Measurements from ENCODE around the gene GARIN5B. TPM values are rescaled to one million over a fixed set of nuclear protein-coding genes. Genes with fewer than 3 reads are reported as not detected.
A peak's percentile ranks its signal among the peaks of the same experiment; 100 is the strongest.

Gene GARIN5B
- total and polyA plus RNA-seq, 2 of the 13 experiments (the other 11 are each of a cell fraction or from before 2014, with no cell fraction given): not detected

DNA sequence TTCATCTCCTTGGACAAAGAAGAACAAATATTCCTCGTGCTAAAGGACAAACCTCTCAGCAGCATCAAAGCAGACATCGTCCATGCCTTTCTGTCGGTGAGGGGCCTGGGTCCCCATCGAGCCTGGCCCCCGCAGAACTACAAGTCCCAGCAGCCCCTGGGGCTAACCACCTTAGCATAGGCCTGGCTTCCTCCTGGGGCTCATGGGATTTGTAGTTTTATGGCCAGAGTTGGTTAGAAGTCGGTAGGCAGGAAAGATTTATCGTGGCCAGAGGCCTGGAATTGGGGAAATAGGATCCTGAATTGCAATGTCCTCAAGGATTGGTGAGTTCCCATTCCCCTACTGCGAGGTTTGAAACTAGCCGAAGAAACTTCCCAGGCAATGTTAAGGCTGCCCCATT is 57.6 kb downstream of the GARIN5B start:
- H3K27me3 ChIP-seq (ENCODE audit: control insufficient read depth in 1 of 2, insufficient read depth in 2 of 2, low read length in 2 of 2): peaks cover 0 to 11% of the 10 kb centered on the region in 2 experiments; a peak in 2 of 5 replicates
- H3K79me2 ChIP-seq (ENCODE audit: insufficient read depth, low read length): no peaks in the 10 kb centered on the region
- no peak overlapping the region for H3K4me2 ChIP-seq (ENCODE audit: low read depth, low read length)
- H3K4me1 ChIP-seq (ENCODE audit: insufficient read depth, low read length): peaks cover 28% of the 10 kb centered on the region
- no TSS peak for BruUV-seq (replicated peaks)
- H3K9me3 ChIP-seq (ENCODE audit: low read length): no peaks in the 10 kb centered on the region
- H2AFZ ChIP-seq (ENCODE audit: low read length): no peak overlapping the region
- no peak overlapping the region for H3K27ac ChIP-seq (ENCODE audit: extremely low read length, insufficient read depth, low read length)
- ChIA-PET POLR2A (no interaction called here), CTCF (ENCODE audit: low intra/inter-chr PET ratio, low total read pairs) (no interaction called here)
- intact Hi-C loops (cut with micrococcal nuclease; ENCODE audit: unreplicated experiment): no loop called here
- no peak overlapping the region for H3K4me3 ChIP-seq (replicated peaks in 1 of 3; ENCODE audit: insufficient read depth in 1 of 3, low read depth in 2 of 3, low read length in 3 of 3)
- DNase-seq (ENCODE audit: low spot score) (no peak), FAIRE-seq (no peak), ATAC-seq (peak; percentile 51)
- no peaks in the 10 kb centered on the region for H3K36me3 ChIP-seq (replicated peaks in 1 of 2; ENCODE audit: control insufficient read depth in 1 of 2, insufficient read depth in 2 of 2, low read length in 2 of 2)
- 51% methylated on average over 9 of the region's 9 CpGs for WGBS (ENCODE audit: low lambda C conversion rate)
- no peaks in the 10 kb centered on the region for H4K20me1 ChIP-seq (ENCODE audit: insufficient read depth, low read length)
- no peak overlapping the region for H3K9ac ChIP-seq (ENCODE audit: insufficient read depth, low read depth, low read length)
- in situ Hi-C loops (cut with HindIII; ENCODE audit: extremely low pct_ligation_motif_present, low pct_unique_long_range_greater_than_20kb): no loop called here
- TF ChIP-seq ZEB1 (IDR thresholded peaks at IDR 0.05; ENCODE audit: insufficient replicate concordance, low read depth): no peak
- TF ChIP-seq HMG20B (CRISPR knock-in tag; conservative IDR thresholded peaks at IDR 0.05): no peak
- no peak for TF ChIP-seq HDAC6 (IDR thresholded peaks at IDR 0.05; ENCODE audit: low read depth, low read length)
- TF ChIP-seq, protein P1, sequence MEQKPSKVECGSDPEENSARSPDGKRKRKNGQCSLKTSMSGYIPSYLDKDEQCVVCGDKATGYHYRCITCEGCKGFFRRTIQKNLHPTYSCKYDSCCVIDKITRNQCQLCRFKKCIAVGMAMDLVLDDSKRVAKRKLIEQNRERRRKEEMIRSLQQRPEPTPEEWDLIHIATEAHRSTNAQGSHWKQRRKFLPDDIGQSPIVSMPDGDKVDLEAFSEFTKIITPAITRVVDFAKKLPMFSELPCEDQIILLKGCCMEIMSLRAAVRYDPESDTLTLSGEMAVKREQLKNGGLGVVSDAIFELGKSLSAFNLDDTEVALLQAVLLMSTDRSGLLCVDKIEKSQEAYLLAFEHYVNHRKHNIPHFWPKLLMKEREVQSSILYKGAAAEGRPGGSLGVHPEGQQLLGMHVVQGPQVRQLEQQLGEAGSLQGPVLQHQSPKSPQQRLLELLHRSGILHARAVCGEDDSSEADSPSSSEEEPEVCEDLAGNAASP (CRISPR knock-in tag; IDR thresholded peaks at IDR 0.05; ENCODE audit: borderline replicate concordance): no peak
- TF ChIP-seq THYN1 (CRISPR knock-in tag; IDR thresholded peaks at IDR 0.05; ENCODE audit: borderline replicate concordance, low read depth): no peak
- no peak for TF ChIP-seq ARNTL (CRISPR knock-in tag; IDR thresholded peaks at IDR 0.05)
- no peak for TF ChIP-seq CHD2 (IDR thresholded peaks at IDR 0.05; ENCODE audit: low read depth, low read length)
- peak; percentile 47; the same call in 1 of the 2 replicates for TF ChIP-seq ELF1 (CRISPR knock-in tag; IDR thresholded peaks at IDR 0.05)
- TF ChIP-seq MIER3 (CRISPR knock-in tag; IDR thresholded peaks at IDR 0.05; ENCODE audit: borderline replicate concordance): no peak
- no peak for TF ChIP-seq PHF20 (CRISPR knock-in tag; IDR thresholded peaks at IDR 0.05)
- TF ChIP-seq IRF2 (CRISPR knock-in tag; IDR thresholded peaks at IDR 0.05): 0 out of 2 replicates have a peak, but pooled peaks have one; percentile 37
- TF ChIP-seq ZNF496 (CRISPR knock-in tag; IDR thresholded peaks at IDR 0.05; ENCODE audit: insufficient replicate concordance): no peak
- no peak for TF ChIP-seq IKZF1 (IDR thresholded peaks at IDR 0.05)
- TF ChIP-seq, protein P2, sequence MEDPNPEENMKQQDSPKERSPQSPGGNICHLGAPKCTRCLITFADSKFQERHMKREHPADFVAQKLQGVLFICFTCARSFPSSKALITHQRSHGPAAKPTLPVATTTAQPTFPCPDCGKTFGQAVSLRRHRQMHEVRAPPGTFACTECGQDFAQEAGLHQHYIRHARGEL (CRISPR knock-in tag; IDR thresholded peaks at IDR 0.05): no peak
- TF ChIP-seq RBAK (CRISPR knock-in tag; IDR thresholded peaks at IDR 0.05): no peak
- TF ChIP-seq ZNF143 (CRISPR knock-in tag; IDR thresholded peaks at IDR 0.05): peak; percentile 97
- peak; percentile 27; the same call in 1 of the 2 replicates for TF ChIP-seq ATF1 (CRISPR knock-in tag; IDR thresholded peaks at IDR 0.05)
- TF ChIP-seq ZNF468 (CRISPR knock-in tag; IDR thresholded peaks at IDR 0.05): no peak
- no peak for TF ChIP-seq ZFP36L2 (CRISPR knock-in tag; IDR thresholded peaks at IDR 0.05)
- peak; percentile 17; the same call in 1 of the 2 replicates for TF ChIP-seq SALL1 (CRISPR knock-in tag; IDR thresholded peaks at IDR 0.05)
- no peak for TF ChIP-seq MTA3 (CRISPR knock-in tag; IDR thresholded peaks at IDR 0.05)
- TF ChIP-seq, protein P3, sequence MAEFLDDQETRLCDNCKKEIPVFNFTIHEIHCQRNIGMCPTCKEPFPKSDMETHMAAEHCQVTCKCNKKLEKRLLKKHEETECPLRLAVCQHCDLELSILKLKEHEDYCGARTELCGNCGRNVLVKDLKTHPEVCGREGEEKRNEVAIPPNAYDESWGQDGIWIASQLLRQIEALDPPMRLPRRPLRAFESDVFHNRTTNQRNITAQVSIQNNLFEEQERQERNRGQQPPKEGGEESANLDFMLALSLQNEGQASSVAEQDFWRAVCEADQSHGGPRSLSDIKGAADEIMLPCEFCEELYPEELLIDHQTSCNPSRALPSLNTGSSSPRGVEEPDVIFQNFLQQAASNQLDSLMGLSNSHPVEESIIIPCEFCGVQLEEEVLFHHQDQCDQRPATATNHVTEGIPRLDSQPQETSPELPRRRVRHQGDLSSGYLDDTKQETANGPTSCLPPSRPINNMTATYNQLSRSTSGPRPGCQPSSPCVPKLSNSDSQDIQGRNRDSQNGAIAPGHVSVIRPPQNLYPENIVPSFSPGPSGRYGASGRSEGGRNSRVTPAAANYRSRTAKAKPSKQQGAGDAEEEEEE (CRISPR knock-in tag; IDR thresholded peaks at IDR 0.05; ENCODE audit: borderline replicate concordance): no peak
- peak; percentile 56 for TF ChIP-seq ZFY (CRISPR knock-in tag; IDR thresholded peaks at IDR 0.05)
- TF ChIP-seq THAP11 (CRISPR knock-in tag; IDR thresholded peaks at IDR 0.05): peak; percentile 99
- TF ChIP-seq CREB1 (IDR thresholded peaks at IDR 0.05): no peak
- TF ChIP-seq CREB1 (CRISPR knock-in tag; IDR thresholded peaks at IDR 0.05): peak; percentile 54; the same call in 1 of the 2 replicates
- TF ChIP-seq CHD4 (IDR thresholded peaks at IDR 0.05; ENCODE audit: borderline replicate concordance, low read length): no peak
